ENCODE data around the gene UBE2QL1. TPM values are rescaled to one million over a fixed set of nuclear protein-coding genes. Genes with fewer than 3 reads are reported as not detected.

UBE2QL1 gene
- total RNA-seq, 1 donor, result not detected

- no peak for DNase-seq (ENCODE audit: low read depth)
- TF ChIP-seq CTCF (IDR thresholded peaks at IDR 0.05; ENCODE audit: insufficient read depth, low read depth, low read length), result no peak
- H3K4me3 ChIP-seq (ENCODE audit: low read depth, low read length), result no peak overlapping the region
Measured at GRCh38 chr5:6497262-6497661, 48.6 kb downstream of the UBE2QL1 start.

- no peak for DNase-seq (ENCODE audit: low read depth)
- TF ChIP-seq CTCF (IDR thresholded peaks at IDR 0.05; ENCODE audit: insufficient read depth, low read depth, low read length), result no peak
- H3K4me3 ChIP-seq (ENCODE audit: low read depth, low read length), result no peak overlapping the region
Measured at GRCh38 chr5:6498968-6499367, 50.3 kb downstream of the UBE2QL1 start.

DNA sequence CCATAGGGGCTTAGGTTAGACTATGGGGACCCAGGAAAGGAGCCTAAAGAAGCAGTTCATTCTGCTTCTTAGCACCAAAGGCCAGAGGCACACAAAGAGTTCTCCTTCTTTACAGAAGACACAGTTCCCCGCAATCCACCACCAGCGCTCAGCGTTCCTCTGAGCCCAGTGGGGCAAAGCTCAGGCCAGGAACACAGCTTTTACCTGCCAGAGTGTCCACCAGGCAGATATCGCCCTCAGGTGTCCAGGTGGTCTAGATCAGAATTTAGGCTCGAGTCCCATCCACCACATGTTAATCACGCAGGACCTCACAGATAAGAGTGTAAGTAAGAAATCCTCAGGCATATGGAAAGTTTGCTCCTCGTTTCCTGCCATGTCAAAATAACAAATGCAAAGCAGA lies 53.0 kb downstream of the UBE2QL1 start:
- no peak for DNase-seq (ENCODE audit: low read depth)
- no peak overlapping the region for H3K4me3 ChIP-seq (ENCODE audit: low read depth, low read length)
- no peak for TF ChIP-seq CTCF (IDR thresholded peaks at IDR 0.05; ENCODE audit: insufficient read depth, low read depth, low read length)

DNA sequence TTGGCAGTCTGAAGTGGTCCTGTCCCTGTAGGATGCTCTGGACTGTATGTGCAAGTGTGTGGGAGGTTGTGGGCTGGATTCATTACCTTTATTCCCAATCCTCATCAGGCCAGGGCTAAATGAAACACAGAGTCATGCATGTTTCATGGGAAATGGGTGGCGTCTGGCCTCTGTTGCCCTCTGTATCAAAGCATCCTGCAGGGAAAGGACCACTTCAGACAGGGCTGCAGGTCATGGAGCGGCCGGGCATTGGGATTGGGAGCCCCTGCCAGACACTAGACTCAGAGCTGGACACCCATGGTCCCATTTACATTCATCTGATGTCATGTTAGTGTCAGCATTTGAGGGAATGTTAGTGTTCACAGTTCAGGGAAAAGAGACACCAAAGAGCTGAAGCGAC lies 53.8 kb downstream of the UBE2QL1 start:
- no peak overlapping the region for H3K4me3 ChIP-seq (ENCODE audit: low read depth, low read length)
- no peak for DNase-seq (ENCODE audit: low read depth)
- TF ChIP-seq CTCF (IDR thresholded peaks at IDR 0.05; ENCODE audit: insufficient read depth, low read depth, low read length), result no peak

GRCh38 chr5:6503342-6503741 lies 54.7 kb downstream of the UBE2QL1 start:
- no peak overlapping the region for H3K4me3 ChIP-seq (ENCODE audit: low read depth, low read length)
- no peak for DNase-seq (ENCODE audit: low read depth)
- no peak for TF ChIP-seq CTCF (IDR thresholded peaks at IDR 0.05; ENCODE audit: insufficient read depth, low read depth, low read length)

GRCh38 chr5:6504677-6505415 lies 56.2 kb downstream of the UBE2QL1 start:
- TF ChIP-seq CTCF (IDR thresholded peaks at IDR 0.05; ENCODE audit: insufficient read depth, low read depth, low read length), result no peak
- H3K4me3 ChIP-seq (ENCODE audit: low read depth, low read length), result no peak overlapping the region
- DNase-seq (ENCODE audit: low read depth), result no peak

GRCh38 chr5:6505416-6505755 lies 56.7 kb downstream of the UBE2QL1 start:
- H3K4me3 ChIP-seq (ENCODE audit: low read depth, low read length), result no peak overlapping the region
- no peak for TF ChIP-seq CTCF (IDR thresholded peaks at IDR 0.05; ENCODE audit: insufficient read depth, low read depth, low read length)
- DNase-seq (ENCODE audit: low read depth), result no peak

All from fibroblast of villous mesenchyme (primary cell).